ENCODE results near the gene ZCCHC2.

- TF ChIP-seq CTCF (IDR thresholded peaks at IDR 0.05) (no peak), POLR2AphosphoS5 (IDR thresholded peaks at IDR 0.05) (peak in 1 of 3 donors; percentile 50), EP300 (IDR thresholded peaks at IDR 0.05) (no peak)
Observed at GRCh38 chr18:62486290-62486964, 36.4 kb upstream of the ZCCHC2 start.
